SK-N-SH (cell line): ENCODE data around the gene RASAL2. TPM values are rescaled to one million over a fixed set of nuclear protein-coding genes. Genes with fewer than 3 reads are reported as not detected.

Experiments used
- CTCF ChIA-PET: fragments of 300-600, 350-600 bp; formaldehyde crosslinking; extraction: SDS; loops from one replicate; lab custom pipeline; 2021; lab: Yijun Ruan, JAX
- POLR2A ChIA-PET: fragments of 350-600 bp; sonication (Branson Sonifier 250); formaldehyde crosslinking; extraction: SDS; loops from one replicate; lab custom pipeline; 2020; ENCODE audit warnings: antibody characterized with exemption, inconsistent platforms; lab: Yijun Ruan, JAX
- DNase-seq: peaks from one replicate; pipeline ENCODE4 v3.0.0; 2012
- H2AFZ ChIP-seq: fragments of 200-600 bp; sonication (generic); 2 replicates; pipeline ENCODE4 v1.8.1; 2016; ENCODE audit warnings: antibody characterized with exemption, mild to moderate bottlenecking, low read depth
- H3F3A ChIP-seq: fragments of 200-600 bp; sonication (generic); replicated peaks from 2 replicates; pipeline ENCODE3; 2016; ENCODE audit warnings: antibody characterized with exemption, mild to moderate bottlenecking; ENCODE audit not compliant: insufficient read depth
- H3K27ac ChIP-seq, 2 experiments: fragments of 200-500 bp in 1 of 2; fragments of 200-600 bp in 1 of 2; sonication (Bioruptor generic) in 1 of 2; sonication (generic), shearing (Covaris generic) in 1 of 2; 2 replicates each; pipeline versions ENCODE4 v1.5.1 to v1.6.1; 2014 to 2016; ENCODE audit warnings: low read depth in 2 of 2, inconsistent platforms in 1 of 2, low read length in 1 of 2, mild to moderate bottlenecking in 1 of 2, mixed read lengths in 1 of 2
- H3K27me3 ChIP-seq: fragments of 200-600 bp; sonication (generic), shearing (Covaris generic); 2 replicates; pipeline ENCODE4 v1.6.1; 2016; ENCODE audit warnings: mixed run types; ENCODE audit not compliant: insufficient read depth
- H3K36me3 ChIP-seq, 2 experiments: fragments of 200-500 bp in 1 of 2; fragments of 200-600 bp in 1 of 2; sonication (Bioruptor generic) in 1 of 2; sonication (generic) in 1 of 2; replicated peaks in 1 of 2; 2 replicates each; pipeline versions ENCODE3 to v1.5.1; 2014 to 2016; ENCODE audit warnings: low read length in 1 of 2, mild to moderate bottlenecking in 1 of 2; ENCODE audit not compliant: insufficient read depth in 2 of 2, control insufficient read depth in 1 of 2
- H3K4me1 ChIP-seq, 2 experiments: fragments of 200-500 bp in 1 of 2; fragments of 200-600 bp in 1 of 2; sonication (Bioruptor generic) in 1 of 2; sonication (generic), shearing (Covaris generic) in 1 of 2; 2 replicates each; pipeline versions ENCODE4 v1.5.1 to v1.6.1; 2014 to 2016; ENCODE audit warnings: low read depth in 1 of 2, low read length in 1 of 2, mixed run types in 1 of 2; ENCODE audit not compliant: insufficient read depth in 2 of 2, control insufficient read depth in 1 of 2
- H3K4me2 ChIP-seq: fragments of 200-600 bp; sonication (generic), shearing (Covaris generic); 2 replicates; pipeline ENCODE4 v1.6.1; 2017; ENCODE audit warnings: mixed run types
- H3K4me3 ChIP-seq, 2 experiments: fragments of 200-500 bp in 1 of 2; fragments of 200-600 bp in 1 of 2; sonication (Bioruptor generic) in 1 of 2; sonication (generic), shearing (Covaris generic) in 1 of 2; 2 replicates each; pipeline versions ENCODE4 v1.5.1 to v1.8.1; 2014 to 2016; ENCODE audit warnings: low read depth in 2 of 2, inconsistent platforms in 1 of 2, low read length in 1 of 2, mild to moderate bottlenecking in 1 of 2, mixed read lengths in 1 of 2, moderate library complexity in 1 of 2
- H3K79me2 ChIP-seq: fragments of 200-600 bp; sonication (generic); 2 replicates; pipeline ENCODE4 v1.8.1; 2017; ENCODE audit warnings: mild to moderate bottlenecking; ENCODE audit not compliant: insufficient read depth
- H3K9ac ChIP-seq: fragments of 200-600 bp; sonication (generic); 2 replicates; pipeline ENCODE4 v1.6.1; 2017; ENCODE audit warnings: mixed run types
- H3K9me2 ChIP-seq: fragments of 200-600 bp; sonication (generic); 2 replicates; pipeline ENCODE4 v1.6.1; 2017; ENCODE audit warnings: mixed run types
- H3K9me3 ChIP-seq: fragments of 200-600 bp; sonication (generic); 2 replicates; pipeline ENCODE4 v1.6.1; 2017; ENCODE audit warnings: mixed run types, mild to moderate bottlenecking, moderate library complexity
- H4K20me1 ChIP-seq: fragments of 200-600 bp; sonication (generic); 2 replicates; pipeline ENCODE4 v1.6.1; 2017; ENCODE audit warnings: mild to moderate bottlenecking, mixed run types; ENCODE audit not compliant: insufficient read depth
- CHD2 ChIP-seq: fragments of 150-350 bp; IDR thresholded peaks from 2 replicates; pipeline ENCODE4 v1.6.1; 2018; ENCODE audit warnings: low read length; ENCODE audit not compliant: partially characterized antibody
- EZH2phosphoT487 ChIP-seq: fragments of 200-600 bp; sonication (generic); IDR thresholded peaks from 2 replicates; pipeline ENCODE4 v1.6.1; 2017; ENCODE audit warnings: low read depth, mixed run types, mild to moderate bottlenecking, antibody characterized with exemption, moderate library complexity, borderline replicate concordance
- FOSL2 ChIP-seq: IDR thresholded peaks from 2 replicates; pipeline ENCODE4 v1.4.0; 2012; ENCODE audit warnings: low read depth, mild to moderate bottlenecking, moderate library complexity, borderline replicate concordance
- GABPA ChIP-seq: IDR thresholded peaks from 2 replicates; pipeline ENCODE4 v1.4.0; 2012; ENCODE audit warnings: low read depth, mild to moderate bottlenecking
- MEF2A ChIP-seq: IDR thresholded peaks from 2 replicates; pipeline ENCODE4 v1.4.0; 2012; ENCODE audit warnings: low read depth, borderline replicate concordance
- NFIC ChIP-seq: IDR thresholded peaks from 2 replicates; pipeline ENCODE4 v1.4.0; 2012; ENCODE audit warnings: borderline replicate concordance
- NRF1 ChIP-seq: IDR thresholded peaks from 2 replicates; pipeline ENCODE4 v1.6.1; 2012; ENCODE audit warnings: low read depth, mild to moderate bottlenecking, low read length
- PBX3 ChIP-seq: IDR thresholded peaks from 2 replicates; pipeline ENCODE4; 2012
- RCOR1 ChIP-seq: fragments of 150-350 bp; IDR thresholded peaks from 2 replicates; pipeline ENCODE4 v1.6.1; 2017; ENCODE audit warnings: antibody characterized with exemption, low read length
- RXRA ChIP-seq: IDR thresholded peaks from 2 replicates; pipeline ENCODE4 v1.4.0; 2012; ENCODE audit warnings: low read depth, mild to moderate bottlenecking, borderline replicate concordance
- SIN3A ChIP-seq: IDR thresholded peaks from 2 replicates; pipeline ENCODE4 v1.6.1; 2012; ENCODE audit warnings: low read depth, mild to moderate bottlenecking, low read length, moderate library complexity, borderline replicate concordance
- SMC3 ChIP-seq: IDR thresholded peaks from 2 replicates; pipeline ENCODE4 v1.6.1; 2012; ENCODE audit warnings: low read depth, low read length, improper control_type of control experiment
- TCF12 ChIP-seq: IDR thresholded peaks from 2 replicates; pipeline ENCODE4 v1.4.0; 2012
- YY1 ChIP-seq: IDR thresholded peaks from 2 replicates; pipeline ENCODE4 v1.4.0; 2012; ENCODE audit warnings: low read depth, mild to moderate bottlenecking
- WGBS: methylation state at CpG from one replicate; pipeline ENCODE4 v1.1.6; 2017; ENCODE audit warnings: low lambda C conversion rate; 5-methylcytosine and 5-hydroxymethylcytosine counted together
- polyA plus RNA-seq, 3 experiments: library from polyadenylated mRNA; depleted of rRNA; stranded (reverse); fragments of >200 nt; gene quantifications; 2 replicates each; pipeline ENCODE4 v1.2.3, GENCODE V29; 2012
- TF ChIP-seq, protein P1 (sequence below): fragments of 150-350 bp; IDR thresholded peaks from 2 replicates; pipeline ENCODE4 v1.6.1; 2017; ENCODE audit warnings: antibody characterized with exemption, low read length, low read depth, borderline replicate concordance
- TF ChIP-seq, protein P2 (sequence below): IDR thresholded peaks from 2 replicates; pipeline ENCODE4 v1.4.0; 2012; ENCODE audit warnings: low read depth, borderline replicate concordance

RASAL2 gene
- polyA plus RNA-seq, 1 of the 3 experiments (the other 2 are of a cell fraction), result 6.9 TPM

DNA sequence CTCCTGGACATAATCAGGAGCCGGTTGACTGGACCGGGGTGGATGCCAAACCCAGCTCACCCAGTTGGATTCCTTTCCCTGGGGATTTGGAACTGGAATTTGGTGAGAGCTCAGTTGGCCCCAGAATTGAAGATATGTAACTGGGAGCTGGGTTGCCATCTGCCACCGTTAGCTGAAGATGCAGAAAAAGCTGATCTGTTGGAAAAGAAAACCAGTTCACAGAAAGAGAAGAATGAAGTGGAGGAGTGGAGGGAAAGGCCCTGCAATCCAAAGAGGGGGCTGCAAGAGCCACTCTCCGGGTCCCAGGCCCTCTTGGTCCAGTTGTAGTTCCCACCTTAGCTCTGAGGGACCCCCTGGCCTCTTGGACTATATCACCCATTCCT is 435.0 kb downstream of the RASAL2 start:
- H3K27ac ChIP-seq, result no peak overlapping the region
- H3K4me1 ChIP-seq, result peaks cover 11 to 15% of the 10 kb centered on the region in 2 experiments; a peak in 3 of 4 replicates
- no peak overlapping the region for H2AFZ ChIP-seq
- POLR2A ChIA-PET, result interaction anchor here (0.7 kb wide), 1 partner anchor 229 kb away, joined by 3 read pairs; no protein-coding TSS in a partner anchor
- TF ChIP-seq CHD2 (no peak), RCOR1 (no peak), NRF1 (no peak), YY1 (no peak), MEF2A (no peak), PBX3 (no peak), RXRA (no peak), SMC3 (no peak), SIN3A (no peak), NFIC (no peak), EZH2phosphoT487 (no peak), GABPA (no peak), TCF12 (no peak), FOSL2 (no peak)
- TF ChIP-seq, protein P1, sequence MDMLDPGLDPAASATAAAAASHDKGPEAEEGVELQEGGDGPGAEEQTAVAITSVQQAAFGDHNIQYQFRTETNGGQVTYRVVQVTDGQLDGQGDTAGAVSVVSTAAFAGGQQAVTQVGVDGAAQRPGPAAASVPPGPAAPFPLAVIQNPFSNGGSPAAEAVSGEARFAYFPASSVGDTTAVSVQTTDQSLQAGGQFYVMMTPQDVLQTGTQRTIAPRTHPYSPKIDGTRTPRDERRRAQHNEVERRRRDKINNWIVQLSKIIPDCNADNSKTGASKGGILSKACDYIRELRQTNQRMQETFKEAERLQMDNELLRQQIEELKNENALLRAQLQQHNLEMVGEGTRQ, result no peak
- TF ChIP-seq, protein P2, sequence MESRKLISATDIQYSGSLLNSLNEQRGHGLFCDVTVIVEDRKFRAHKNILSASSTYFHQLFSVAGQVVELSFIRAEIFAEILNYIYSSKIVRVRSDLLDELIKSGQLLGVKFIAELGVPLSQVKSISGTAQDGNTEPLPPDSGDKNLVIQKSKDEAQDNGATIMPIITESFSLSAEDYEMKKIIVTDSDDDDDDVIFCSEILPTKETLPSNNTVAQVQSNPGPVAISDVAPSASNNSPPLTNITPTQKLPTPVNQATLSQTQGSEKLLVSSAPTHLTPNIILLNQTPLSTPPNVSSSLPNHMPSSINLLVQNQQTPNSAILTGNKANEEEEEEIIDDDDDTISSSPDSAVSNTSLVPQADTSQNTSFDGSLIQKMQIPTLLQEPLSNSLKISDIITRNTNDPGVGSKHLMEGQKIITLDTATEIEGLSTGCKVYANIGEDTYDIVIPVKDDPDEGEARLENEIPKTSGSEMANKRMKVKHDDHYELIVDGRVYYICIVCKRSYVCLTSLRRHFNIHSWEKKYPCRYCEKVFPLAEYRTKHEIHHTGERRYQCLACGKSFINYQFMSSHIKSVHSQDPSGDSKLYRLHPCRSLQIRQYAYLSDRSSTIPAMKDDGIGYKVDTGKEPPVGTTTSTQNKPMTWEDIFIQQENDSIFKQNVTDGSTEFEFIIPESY, result no peak
- no peaks in the 10 kb centered on the region for H3K36me3 ChIP-seq
- H3K4me2 ChIP-seq, result no peak overlapping the region
- DNase-seq, result no peak
- H3K79me2 ChIP-seq, result no peaks in the 10 kb centered on the region
- H3K27me3 ChIP-seq, result no peaks in the 10 kb centered on the region
- H4K20me1 ChIP-seq, result no peaks in the 10 kb centered on the region
- H3K9ac ChIP-seq, result no peak overlapping the region
- H3F3A ChIP-seq, result no peaks in the 10 kb centered on the region
- CTCF ChIA-PET, result interaction anchor here (1.4 to 6.9 kb wide), 6 partner anchors 14 to 841 kb away, joined by 3 to 68 read pairs (median 16); no protein-coding TSS in a partner anchor
- H3K9me3 ChIP-seq, result no peaks in the 10 kb centered on the region
- H3K4me3 ChIP-seq, result no peak overlapping the region
- H3K9me2 ChIP-seq, result no peaks in the 10 kb centered on the region
- 81% methylated on average over 4 of the region's 4 CpGs for WGBS
